Measurements from ENCODE around the gene LIPI.

DNA sequence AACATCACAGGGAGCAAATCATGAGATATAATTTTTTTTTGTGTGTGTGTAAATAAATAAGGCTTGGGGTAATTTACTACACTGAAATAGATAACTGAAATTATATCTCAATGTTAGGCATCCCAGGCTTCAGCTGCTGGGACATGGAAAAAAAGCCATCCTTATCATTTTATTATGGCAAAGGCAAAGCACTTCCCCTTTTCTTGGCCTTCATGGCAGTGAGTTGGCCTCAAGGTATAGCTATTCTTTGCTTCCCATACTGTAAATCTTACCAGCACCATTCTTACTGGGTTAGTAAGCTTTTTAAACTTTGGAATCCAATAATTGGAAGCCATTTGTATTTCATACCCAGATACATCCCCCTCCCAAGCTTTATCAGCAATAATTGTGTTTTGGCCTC lies 34.2 kb upstream of the LIPI start:
- no peak for TF ChIP-seq SP5 (CRISPR knock-in tag; IDR thresholded peaks at IDR 0.05; ENCODE audit: borderline replicate concordance, low read depth)
- TF ChIP-seq ZNF232 (CRISPR knock-in tag; IDR thresholded peaks at IDR 0.05; ENCODE audit: borderline replicate concordance): no peak
- TF ChIP-seq, protein P1, sequence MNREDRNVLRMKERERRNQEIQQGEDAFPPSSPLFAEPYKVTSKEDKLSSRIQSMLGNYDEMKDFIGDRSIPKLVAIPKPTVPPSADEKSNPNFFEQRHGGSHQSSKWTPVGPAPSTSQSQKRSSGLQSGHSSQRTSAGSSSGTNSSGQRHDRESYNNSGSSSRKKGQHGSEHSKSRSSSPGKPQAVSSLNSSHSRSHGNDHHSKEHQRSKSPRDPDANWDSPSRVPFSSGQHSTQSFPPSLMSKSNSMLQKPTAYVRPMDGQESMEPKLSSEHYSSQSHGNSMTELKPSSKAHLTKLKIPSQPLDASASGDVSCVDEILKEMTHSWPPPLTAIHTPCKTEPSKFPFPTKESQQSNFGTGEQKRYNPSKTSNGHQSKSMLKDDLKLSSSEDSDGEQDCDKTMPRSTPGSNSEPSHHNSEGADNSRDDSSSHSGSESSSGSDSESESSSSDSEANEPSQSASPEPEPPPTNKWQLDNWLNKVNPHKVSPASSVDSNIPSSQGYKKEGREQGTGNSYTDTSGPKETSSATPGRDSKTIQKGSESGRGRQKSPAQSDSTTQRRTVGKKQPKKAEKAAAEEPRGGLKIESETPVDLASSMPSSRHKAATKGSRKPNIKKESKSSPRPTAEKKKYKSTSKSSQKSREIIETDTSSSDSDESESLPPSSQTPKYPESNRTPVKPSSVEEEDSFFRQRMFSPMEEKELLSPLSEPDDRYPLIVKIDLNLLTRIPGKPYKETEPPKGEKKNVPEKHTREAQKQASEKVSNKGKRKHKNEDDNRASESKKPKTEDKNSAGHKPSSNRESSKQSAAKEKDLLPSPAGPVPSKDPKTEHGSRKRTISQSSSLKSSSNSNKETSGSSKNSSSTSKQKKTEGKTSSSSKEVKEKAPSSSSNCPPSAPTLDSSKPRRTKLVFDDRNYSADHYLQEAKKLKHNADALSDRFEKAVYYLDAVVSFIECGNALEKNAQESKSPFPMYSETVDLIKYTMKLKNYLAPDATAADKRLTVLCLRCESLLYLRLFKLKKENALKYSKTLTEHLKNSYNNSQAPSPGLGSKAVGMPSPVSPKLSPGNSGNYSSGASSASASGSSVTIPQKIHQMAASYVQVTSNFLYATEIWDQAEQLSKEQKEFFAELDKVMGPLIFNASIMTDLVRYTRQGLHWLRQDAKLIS (CRISPR knock-in tag; IDR thresholded peaks at IDR 0.05): no peak
- TF ChIP-seq UBTF (CRISPR knock-in tag; IDR thresholded peaks at IDR 0.05): no peak
- no peak for TF ChIP-seq JUND (CRISPR knock-in tag; IDR thresholded peaks at IDR 0.05)
- TF ChIP-seq, protein P2, sequence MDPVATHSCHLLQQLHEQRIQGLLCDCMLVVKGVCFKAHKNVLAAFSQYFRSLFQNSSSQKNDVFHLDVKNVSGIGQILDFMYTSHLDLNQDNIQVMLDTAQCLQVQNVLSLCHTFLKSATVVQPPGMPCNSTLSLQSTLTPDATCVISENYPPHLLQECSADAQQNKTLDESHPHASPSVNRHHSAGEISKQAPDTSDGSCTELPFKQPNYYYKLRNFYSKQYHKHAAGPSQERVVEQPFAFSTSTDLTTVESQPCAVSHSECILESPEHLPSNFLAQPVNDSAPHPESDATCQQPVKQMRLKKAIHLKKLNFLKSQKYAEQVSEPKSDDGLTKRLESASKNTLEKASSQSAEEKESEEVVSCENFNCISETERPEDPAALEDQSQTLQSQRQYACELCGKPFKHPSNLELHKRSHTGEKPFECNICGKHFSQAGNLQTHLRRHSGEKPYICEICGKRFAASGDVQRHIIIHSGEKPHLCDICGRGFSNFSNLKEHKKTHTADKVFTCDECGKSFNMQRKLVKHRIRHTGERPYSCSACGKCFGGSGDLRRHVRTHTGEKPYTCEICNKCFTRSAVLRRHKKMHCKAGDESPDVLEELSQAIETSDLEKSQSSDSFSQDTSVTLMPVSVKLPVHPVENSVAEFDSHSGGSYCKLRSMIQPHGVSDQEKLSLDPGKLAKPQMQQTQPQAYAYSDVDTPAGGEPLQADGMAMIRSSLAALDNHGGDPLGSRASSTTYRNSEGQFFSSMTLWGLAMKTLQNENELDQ (CRISPR knock-in tag; IDR thresholded peaks at IDR 0.05; ENCODE audit: borderline replicate concordance): no peak
- TF ChIP-seq CTCF (CRISPR knock-in tag; IDR thresholded peaks at IDR 0.05): no peak
- TF ChIP-seq ZFP37 (CRISPR knock-in tag; IDR thresholded peaks at IDR 0.05; ENCODE audit: borderline replicate concordance): no peak
- no peak for TF ChIP-seq HMG20A (CRISPR knock-in tag; IDR thresholded peaks at IDR 0.05; ENCODE audit: borderline replicate concordance)
- TF ChIP-seq, protein P3, sequence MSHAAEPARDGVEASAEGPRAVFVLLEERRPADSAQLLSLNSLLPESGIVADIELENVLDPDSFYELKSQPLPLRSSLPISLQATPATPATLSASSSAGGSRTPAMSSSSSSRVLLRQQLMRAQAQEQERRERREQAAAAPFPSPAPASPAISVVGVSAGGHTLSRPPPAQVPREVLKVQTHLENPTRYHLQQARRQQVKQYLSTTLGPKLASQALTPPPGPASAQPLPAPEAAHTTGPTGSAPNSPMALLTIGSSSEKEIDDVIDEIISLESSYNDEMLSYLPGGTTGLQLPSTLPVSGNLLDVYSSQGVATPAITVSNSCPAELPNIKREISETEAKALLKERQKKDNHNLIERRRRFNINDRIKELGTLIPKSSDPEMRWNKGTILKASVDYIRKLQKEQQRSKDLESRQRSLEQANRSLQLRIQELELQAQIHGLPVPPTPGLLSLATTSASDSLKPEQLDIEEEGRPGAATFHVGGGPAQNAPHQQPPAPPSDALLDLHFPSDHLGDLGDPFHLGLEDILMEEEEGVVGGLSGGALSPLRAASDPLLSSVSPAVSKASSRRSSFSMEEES (CRISPR knock-in tag; IDR thresholded peaks at IDR 0.05): no peak
- TF ChIP-seq, protein P4, sequence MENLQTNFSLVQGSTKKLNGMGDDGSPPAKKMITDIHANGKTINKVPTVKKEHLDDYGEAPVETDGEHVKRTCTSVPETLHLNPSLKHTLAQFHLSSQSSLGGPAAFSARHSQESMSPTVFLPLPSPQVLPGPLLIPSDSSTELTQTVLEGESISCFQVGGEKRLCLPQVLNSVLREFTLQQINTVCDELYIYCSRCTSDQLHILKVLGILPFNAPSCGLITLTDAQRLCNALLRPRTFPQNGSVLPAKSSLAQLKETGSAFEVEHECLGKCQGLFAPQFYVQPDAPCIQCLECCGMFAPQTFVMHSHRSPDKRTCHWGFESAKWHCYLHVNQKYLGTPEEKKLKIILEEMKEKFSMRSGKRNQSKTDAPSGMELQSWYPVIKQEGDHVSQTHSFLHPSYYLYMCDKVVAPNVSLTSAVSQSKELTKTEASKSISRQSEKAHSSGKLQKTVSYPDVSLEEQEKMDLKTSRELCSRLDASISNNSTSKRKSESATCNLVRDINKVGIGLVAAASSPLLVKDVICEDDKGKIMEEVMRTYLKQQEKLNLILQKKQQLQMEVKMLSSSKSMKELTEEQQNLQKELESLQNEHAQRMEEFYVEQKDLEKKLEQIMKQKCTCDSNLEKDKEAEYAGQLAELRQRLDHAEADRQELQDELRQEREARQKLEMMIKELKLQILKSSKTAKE (CRISPR knock-in tag; IDR thresholded peaks at IDR 0.05; ENCODE audit: borderline replicate concordance): no peak
- TF ChIP-seq, protein P5, sequence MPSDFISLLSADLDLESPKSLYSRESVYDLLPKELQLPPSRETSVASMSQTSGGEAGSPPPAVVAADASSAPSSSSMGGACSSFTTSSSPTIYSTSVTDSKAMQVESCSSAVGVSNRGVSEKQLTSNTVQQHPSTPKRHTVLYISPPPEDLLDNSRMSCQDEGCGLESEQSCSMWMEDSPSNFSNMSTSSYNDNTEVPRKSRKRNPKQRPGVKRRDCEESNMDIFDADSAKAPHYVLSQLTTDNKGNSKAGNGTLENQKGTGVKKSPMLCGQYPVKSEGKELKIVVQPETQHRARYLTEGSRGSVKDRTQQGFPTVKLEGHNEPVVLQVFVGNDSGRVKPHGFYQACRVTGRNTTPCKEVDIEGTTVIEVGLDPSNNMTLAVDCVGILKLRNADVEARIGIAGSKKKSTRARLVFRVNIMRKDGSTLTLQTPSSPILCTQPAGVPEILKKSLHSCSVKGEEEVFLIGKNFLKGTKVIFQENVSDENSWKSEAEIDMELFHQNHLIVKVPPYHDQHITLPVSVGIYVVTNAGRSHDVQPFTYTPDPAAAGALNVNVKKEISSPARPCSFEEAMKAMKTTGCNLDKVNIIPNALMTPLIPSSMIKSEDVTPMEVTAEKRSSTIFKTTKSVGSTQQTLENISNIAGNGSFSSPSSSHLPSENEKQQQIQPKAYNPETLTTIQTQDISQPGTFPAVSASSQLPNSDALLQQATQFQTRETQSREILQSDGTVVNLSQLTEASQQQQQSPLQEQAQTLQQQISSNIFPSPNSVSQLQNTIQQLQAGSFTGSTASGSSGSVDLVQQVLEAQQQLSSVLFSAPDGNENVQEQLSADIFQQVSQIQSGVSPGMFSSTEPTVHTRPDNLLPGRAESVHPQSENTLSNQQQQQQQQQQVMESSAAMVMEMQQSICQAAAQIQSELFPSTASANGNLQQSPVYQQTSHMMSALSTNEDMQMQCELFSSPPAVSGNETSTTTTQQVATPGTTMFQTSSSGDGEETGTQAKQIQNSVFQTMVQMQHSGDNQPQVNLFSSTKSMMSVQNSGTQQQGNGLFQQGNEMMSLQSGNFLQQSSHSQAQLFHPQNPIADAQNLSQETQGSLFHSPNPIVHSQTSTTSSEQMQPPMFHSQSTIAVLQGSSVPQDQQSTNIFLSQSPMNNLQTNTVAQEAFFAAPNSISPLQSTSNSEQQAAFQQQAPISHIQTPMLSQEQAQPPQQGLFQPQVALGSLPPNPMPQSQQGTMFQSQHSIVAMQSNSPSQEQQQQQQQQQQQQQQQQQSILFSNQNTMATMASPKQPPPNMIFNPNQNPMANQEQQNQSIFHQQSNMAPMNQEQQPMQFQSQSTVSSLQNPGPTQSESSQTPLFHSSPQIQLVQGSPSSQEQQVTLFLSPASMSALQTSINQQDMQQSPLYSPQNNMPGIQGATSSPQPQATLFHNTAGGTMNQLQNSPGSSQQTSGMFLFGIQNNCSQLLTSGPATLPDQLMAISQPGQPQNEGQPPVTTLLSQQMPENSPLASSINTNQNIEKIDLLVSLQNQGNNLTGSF (CRISPR knock-in tag; IDR thresholded peaks at IDR 0.05): no peak

All from HepG2 (cell line).